ENCODE results near the gene HDAC9. TPM values are rescaled to one million over a fixed set of nuclear protein-coding genes. Genes with fewer than 3 reads are reported as not detected.

The HDAC9 gene
- total RNA-seq, 2 experiments from 2014 or later: 1.5 to 3.0 TPM

DNA sequence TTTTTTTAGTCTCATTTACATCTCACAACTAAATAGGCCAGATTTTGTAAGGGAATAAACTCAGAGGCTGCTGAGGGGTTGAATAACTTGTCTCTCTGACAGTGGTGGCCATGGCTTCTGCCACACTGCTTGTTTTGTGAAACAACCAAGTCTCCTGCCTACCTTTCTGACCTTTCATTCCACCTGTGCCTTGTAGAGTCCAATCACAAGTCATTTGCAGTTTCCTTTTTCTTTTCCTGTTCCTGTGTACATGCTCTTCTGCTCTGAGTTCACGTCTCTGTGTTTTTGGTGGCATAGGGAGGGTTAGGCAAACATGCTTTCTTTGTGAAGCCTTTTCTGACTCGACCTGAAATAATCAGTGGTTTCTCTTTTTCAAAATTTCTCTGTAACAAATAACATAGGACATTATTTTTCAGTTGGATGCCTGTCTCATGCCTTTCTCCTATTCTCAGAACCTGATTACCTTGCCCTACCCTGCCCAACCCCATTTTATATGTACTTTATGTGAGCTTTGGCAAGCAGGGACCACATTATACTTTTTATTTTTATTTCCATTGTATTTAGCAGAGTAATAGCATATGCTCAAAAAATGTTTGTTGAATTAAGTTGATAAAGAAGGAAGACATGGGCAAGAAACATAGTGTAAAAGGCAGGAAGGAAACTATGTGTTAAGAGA is 81.7 kb downstream of the HDAC9 start:
- DNase-seq (no peak), ATAC-seq (no peak)
- Mint-ChIP-seq H3K4me3 (no peak overlapping the region), H3K4me1 (ENCODE audit: low read depth) (peaks cover 3% of the 10 kb centered on the region), H3K27ac (no peak overlapping the region), H3K27me3 (no peaks in the 10 kb centered on the region), H3K9me3 (no peaks in the 10 kb centered on the region), H3K36me3 (ENCODE audit: low read depth) (no peaks in the 10 kb centered on the region)
- TF ChIP-seq, protein P1, sequence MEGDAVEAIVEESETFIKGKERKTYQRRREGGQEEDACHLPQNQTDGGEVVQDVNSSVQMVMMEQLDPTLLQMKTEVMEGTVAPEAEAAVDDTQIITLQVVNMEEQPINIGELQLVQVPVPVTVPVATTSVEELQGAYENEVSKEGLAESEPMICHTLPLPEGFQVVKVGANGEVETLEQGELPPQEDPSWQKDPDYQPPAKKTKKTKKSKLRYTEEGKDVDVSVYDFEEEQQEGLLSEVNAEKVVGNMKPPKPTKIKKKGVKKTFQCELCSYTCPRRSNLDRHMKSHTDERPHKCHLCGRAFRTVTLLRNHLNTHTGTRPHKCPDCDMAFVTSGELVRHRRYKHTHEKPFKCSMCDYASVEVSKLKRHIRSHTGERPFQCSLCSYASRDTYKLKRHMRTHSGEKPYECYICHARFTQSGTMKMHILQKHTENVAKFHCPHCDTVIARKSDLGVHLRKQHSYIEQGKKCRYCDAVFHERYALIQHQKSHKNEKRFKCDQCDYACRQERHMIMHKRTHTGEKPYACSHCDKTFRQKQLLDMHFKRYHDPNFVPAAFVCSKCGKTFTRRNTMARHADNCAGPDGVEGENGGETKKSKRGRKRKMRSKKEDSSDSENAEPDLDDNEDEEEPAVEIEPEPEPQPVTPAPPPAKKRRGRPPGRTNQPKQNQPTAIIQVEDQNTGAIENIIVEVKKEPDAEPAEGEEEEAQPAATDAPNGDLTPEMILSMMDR (IDR thresholded peaks at IDR 0.05): no peak
- ChIA-PET POLR2A (interaction anchor here (0.6 kb wide), 1 partner anchor 48 kb away, joined by 3 read pairs; no protein-coding TSS in a partner anchor), CTCF (no interaction called here)
- intact Hi-C loops (cut with micrococcal nuclease): loop anchor here (10.0 kb wide), 1 partner anchor 222 kb away; no protein-coding TSS in a partner anchor

DNA sequence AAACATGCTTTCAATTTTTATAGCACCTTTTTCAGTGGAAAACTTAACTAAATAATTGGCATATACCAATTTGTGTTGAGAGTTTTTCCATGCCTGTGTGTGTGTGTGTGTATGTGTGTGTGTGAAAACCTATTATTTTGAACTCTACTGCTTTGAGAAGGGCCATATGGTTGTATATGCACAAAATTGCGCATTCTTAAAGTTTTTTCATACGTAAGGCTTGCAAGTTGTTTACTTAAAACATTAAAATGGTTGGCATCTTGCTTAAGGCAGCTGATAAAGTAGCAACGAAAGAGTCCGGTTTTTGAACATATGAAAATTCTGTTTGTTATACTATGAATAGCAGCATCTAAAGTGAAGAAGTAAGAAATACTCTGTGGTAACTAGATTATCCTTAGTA is 84.1 kb downstream of the HDAC9 start:
- Mint-ChIP-seq H3K27ac (no peak overlapping the region), H3K27me3 (no peaks in the 10 kb centered on the region), H3K36me3 (ENCODE audit: low read depth) (no peaks in the 10 kb centered on the region), H3K9me3 (no peaks in the 10 kb centered on the region), H3K4me3 (no peak overlapping the region), H3K4me1 (ENCODE audit: low read depth) (peaks cover 3% of the 10 kb centered on the region)
- CTCF ChIA-PET: no interaction called here
- intact Hi-C loops (cut with micrococcal nuclease): loop anchor here (10.0 kb wide), 1 partner anchor 225 kb away; no protein-coding TSS in a partner anchor
- TF ChIP-seq, protein P1 (IDR thresholded peaks at IDR 0.05): no peak
- DNase-seq: no peak
- no peak for ATAC-seq
- POLR2A ChIA-PET: no interaction called here

DNA sequence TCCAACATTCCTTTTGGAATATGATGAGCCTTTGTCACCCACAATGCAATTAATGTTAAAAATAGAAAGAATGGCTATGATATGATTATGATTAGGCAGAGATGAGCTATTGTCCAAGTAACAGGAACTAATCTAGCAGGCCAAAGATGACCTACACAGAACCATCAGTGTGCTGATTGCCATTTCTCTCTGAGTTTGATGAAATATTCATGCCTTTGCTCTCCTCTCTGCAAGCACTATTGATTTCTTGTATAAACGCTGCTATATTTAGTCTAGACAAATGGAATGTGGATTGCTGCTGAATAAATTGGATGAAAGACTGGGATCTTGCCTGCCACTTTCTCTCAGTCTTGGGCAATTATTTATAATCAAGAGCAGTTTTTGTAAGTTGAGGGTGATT is 85.4 kb downstream of the HDAC9 start:
- DNase-seq (no peak), ATAC-seq (no peak)
- Mint-ChIP-seq H3K27ac (no peak overlapping the region), H3K36me3 (ENCODE audit: low read depth) (no peaks in the 10 kb centered on the region), H3K4me3 (no peak overlapping the region), H3K9me3 (no peaks in the 10 kb centered on the region), H3K27me3 (no peaks in the 10 kb centered on the region), H3K4me1 (ENCODE audit: low read depth) (peaks cover 3% of the 10 kb centered on the region)
- ChIA-PET POLR2A (no interaction called here), CTCF (no interaction called here)
- TF ChIP-seq, protein P1 (IDR thresholded peaks at IDR 0.05): no peak
- intact Hi-C loops (cut with micrococcal nuclease): no loop called here

DNA sequence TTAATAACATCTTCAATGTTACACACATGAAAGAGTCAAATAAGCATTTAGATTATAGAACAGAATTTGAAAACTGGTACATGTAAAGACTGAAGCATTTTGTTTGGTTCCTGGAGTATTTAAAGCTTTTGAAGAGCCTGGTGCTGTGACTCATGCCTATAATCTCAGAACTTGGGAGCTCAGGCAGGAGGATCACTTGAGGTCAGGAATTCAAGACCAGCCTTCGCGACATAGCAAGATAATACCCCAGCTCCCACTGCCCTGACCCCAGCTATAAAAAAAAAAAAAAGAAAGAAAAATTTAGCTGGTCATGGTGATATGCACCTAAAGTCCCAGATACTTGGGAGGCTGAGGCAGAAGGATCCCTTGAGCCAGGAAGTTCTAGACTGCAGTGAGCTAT is 87.8 kb downstream of the HDAC9 start:
- Mint-ChIP-seq H3K27me3 (no peaks in the 10 kb centered on the region), H3K4me3 (no peak overlapping the region), H3K4me1 (ENCODE audit: low read depth) (no peaks in the 10 kb centered on the region), H3K36me3 (ENCODE audit: low read depth) (no peaks in the 10 kb centered on the region), H3K9me3 (no peaks in the 10 kb centered on the region), H3K27ac (no peak overlapping the region)
- TF ChIP-seq, protein P1 (IDR thresholded peaks at IDR 0.05): no peak
- ATAC-seq (no peak), DNase-seq (no peak)
- intact Hi-C loops (cut with micrococcal nuclease): no loop called here
- ChIA-PET CTCF (interaction anchor here (0.9 to 1.3 kb wide), 2 partner anchors 23 to 27 kb away, joined by 3 read pairs; no protein-coding TSS in a partner anchor), POLR2A (no interaction called here)

DNA sequence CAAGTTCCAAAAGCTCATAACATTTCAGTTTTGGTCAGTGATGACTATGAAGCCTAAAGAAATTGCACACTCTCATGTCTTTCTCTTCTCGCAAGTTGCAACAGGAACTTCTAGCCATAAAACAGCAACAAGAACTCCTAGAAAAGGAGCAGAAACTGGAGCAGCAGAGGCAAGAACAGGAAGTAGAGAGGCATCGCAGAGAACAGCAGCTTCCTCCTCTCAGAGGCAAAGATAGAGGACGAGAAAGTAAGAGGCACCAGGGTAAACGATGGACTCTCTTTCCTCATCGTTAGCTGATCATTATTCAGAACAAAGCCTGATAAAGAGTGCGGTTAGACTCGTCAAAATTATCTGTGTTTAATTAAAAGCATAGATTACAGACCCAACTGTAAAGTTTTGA is 94.7 kb downstream of the HDAC9 start:
- DNase-seq: no peak
- H3K9me3 Mint-ChIP-seq: no peaks in the 10 kb centered on the region
- intact Hi-C loops (cut with micrococcal nuclease): no loop called here
- ChIA-PET CTCF (interaction anchor here (0.7 to 2.9 kb wide), 5 partner anchors 23 to 148 kb away, joined by 3 to 13 read pairs (median 4); no protein-coding TSS in a partner anchor), POLR2A (interaction anchor here (0.9 kb wide), 1 partner anchor 12 kb away, joined by 4 read pairs; no protein-coding TSS in a partner anchor)
- no peaks in the 10 kb centered on the region for H3K36me3 Mint-ChIP-seq (ENCODE audit: low read depth)
- H3K4me1 Mint-ChIP-seq (ENCODE audit: low read depth): no peaks in the 10 kb centered on the region
- TF ChIP-seq, protein P1 (IDR thresholded peaks at IDR 0.05): no peak
- ATAC-seq: no peak
- no peak overlapping the region for H3K27ac Mint-ChIP-seq
- no peak overlapping the region for H3K4me3 Mint-ChIP-seq
- no peaks in the 10 kb centered on the region for H3K27me3 Mint-ChIP-seq

Data from activated CD8-positive, alpha-beta T cell treated with anti-CD3 and anti-CD28 coated beads for 36 hours (primary cell).